Body of pancreas (tissue), 4 donors: ENCODE measurements around the gene DIS3L2.

Experiments used
- CTCF ChIP-seq, 7 experiments: fragments of 450-650 bp in 4 of 7; fragments of 200-600 bp in 3 of 7; sonication (generic) in 3 of 7; IDR thresholded peaks; one replicate each; pipeline ENCODE4 v1.5.1; 2016 to 2019; ENCODE audit warnings: antibody characterized with exemption in 7 of 7
- POLR2A ChIP-seq, 3 donors: fragments of 450-650 bp; IDR thresholded peaks; one replicate each; pipeline ENCODE4 v1.6.1; 2016; ENCODE audit warnings: antibody characterized with exemption in 3 of 3, mild to moderate bottlenecking in 2 of 3

GRCh38 chr2:231919341-231920035, 42.0 kb upstream of the DIS3L2 start:
- TF ChIP-seq CTCF (IDR thresholded peaks at IDR 0.05): no peak
- TF ChIP-seq POLR2A (IDR thresholded peaks at IDR 0.05): no peak
